HPDE6-E6E7 (cell line): ENCODE measurements around the gene MRTFB.
A peak's percentile ranks its signal among the peaks of the same experiment; 100 is the strongest.

Source experiments
- DNase-seq: peaks from one replicate; pipeline ENCODE4 v3.0.0; 2011; ENCODE audit warnings: missing footprints; ENCODE audit errors: extremely low spot score

The MRTFB gene

GRCh38 chr16:14232106-14232864 lies 161.2 kb downstream of the MRTFB start:
- no peak for DNase-seq

DNA sequence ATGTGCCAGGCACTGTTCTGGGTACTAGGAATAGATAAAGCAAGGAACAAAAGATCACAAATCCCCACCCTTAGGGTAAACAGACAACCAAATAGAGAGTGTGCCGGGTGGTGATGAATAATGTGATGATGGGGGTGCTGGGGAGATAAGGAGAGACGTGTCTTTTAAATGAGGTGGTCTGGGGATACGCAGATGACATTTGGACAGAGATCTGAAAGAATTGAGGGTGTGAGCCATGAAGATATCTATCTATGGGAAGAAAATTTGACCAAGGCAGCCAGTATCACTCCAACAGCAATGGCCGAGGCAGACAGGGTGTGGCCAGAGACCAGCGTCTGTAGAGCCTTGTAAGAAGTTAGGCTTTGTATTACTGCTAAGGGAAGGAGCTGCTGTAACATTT lies 165.3 kb downstream of the MRTFB start:
- DNase-seq, result no peak

- DNase-seq, result no peak
These were observed 167.6 kb downstream of the MRTFB start for GRCh38 chr16:14238756-14239155.

DNA sequence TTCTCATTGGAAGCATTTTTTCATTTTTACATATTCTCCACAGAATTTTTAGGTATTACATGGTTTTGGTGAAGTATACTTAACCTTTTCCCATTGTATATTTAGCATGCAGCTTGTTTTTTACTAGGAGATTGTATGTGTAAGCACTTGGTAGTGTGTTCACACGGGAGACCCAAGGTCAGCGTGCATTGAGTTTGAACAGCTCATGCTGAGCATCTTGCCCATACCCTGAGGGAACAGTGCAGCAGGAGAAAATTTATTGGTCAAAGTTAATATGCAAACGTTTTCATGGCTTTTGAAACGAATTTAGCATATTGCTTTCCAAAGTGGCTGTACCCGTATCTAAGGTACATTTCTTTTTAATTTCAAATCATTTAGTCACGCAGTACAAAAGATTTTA lies 168.7 kb downstream of the MRTFB start:
- no peak for DNase-seq

GRCh38 chr16:14240219-14240843 lies 169.2 kb downstream of the MRTFB start:
- no peak for DNase-seq

DNA sequence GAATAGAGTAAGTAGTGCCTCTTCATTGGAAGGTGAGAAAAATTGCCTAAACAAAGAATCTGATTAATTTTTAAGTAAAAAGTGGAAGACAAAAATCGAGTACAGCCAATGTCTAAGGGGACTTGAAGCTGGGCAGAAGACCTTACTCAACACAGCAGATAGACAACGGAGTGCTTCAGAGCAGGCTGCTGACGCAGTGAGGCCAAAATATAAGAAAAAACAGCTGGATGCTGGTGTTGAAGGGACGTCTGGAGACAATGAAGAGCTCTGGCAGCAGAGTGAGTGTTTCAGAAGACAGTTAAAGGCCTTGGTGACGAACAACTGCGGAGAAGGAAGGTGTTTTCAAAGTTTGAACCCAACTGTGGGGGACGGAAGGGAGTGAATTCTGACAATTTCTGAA lies 169.8 kb downstream of the MRTFB start:
- no peak for DNase-seq

- no peak for DNase-seq
These were observed 170.5 kb downstream of the MRTFB start for GRCh38 chr16:14241631-14242030.

DNA sequence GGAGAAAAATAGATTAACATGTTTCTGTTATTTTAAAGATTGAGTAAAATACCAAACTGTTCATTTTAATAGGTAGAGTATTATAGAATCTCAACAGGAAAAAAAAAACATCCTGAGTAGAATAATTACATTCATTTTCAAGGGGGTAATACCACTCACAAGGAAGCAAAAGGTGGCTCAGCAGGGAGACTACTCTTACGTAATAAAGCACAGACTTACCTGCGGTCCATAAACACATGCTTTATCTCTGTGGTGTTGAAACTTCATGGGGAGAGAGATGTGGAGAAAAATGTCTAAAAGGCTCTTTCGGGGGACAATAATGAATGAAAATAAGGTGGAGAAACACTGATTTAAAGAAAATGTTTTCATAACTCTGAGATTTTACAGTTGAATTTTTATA lies 171.7 kb downstream of the MRTFB start:
- DNase-seq, result no peak

GRCh38 chr16:14244196-14245010 lies 173.3 kb downstream of the MRTFB start:
- DNase-seq, result no peak

DNA sequence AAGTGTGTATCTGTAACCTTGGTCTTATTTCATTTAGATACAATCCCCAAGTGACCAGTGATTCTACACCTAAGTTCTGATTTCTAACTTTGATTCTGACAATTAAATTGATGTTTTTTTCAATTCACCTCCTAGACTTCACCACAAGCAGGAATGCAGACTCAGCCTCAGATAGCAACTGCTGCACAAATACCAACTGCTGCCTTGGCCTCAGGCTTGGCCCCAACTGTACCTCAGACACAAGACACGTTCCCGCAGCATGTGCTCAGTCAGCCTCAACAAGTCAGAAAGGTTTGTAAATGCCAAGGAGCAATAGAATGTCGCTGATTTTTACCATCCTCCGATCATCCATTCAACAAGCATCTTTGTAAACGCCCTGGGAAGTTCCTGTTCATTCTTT lies 177.7 kb downstream of the MRTFB start:
- DNase-seq, result no peak

DNA sequence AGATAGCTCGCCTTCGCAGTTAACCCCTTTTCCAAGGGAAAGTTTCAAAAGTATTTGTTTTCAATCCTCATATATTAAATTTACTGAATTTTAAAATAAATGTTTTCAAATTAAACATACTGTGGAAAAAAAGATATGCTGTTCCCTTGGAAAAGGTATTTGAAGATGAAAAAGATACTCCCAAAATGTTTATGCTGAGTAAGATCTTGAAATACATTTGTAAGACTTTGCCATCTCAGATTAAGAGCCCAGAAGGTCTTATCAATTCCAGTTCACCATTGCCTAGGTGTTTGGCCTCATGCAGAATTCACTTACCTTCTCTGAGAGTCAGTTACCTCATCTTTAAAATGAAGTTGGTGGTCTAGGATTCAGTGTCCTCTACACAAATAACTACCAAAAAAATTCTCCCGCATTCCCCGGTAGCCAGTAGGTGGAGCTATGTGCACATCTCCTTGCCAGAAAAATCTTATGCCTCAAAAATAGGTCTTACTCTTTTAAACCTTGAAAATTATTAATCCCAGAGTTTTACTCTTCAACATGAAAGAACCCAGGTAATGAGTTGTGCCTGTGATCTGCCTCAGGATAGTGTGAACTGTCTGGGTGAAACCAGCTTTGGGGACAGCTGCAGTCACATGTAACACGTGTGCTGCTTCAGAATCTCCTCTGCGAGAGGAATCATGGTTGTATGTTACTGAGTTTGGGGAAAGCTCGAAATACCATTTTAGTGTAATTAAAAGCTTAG lies 178.3 kb downstream of the MRTFB start:
- DNase-seq, result peak; percentile 28

- DNase-seq, result no peak
These were observed 180.3 kb downstream of the MRTFB start for GRCh38 chr16:14251419-14251818.

DNA sequence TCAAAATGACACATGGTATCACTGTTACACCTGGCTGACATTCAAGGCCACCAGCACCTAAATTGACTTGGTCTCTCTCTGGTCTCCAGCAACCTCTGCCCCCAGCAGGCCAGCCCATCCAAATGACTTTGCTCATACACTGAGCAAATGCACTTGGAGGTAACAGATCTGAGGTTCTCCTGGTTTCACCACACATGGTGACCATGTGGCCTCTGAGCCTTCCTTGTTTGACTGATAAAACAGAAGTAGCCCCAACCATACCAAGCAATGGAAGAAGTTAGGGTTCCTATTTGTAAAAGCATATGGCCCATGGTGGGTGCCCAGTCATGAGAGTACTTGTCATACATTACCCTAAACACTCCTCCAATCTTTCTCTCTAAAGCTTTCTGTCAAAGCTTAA lies 181.7 kb downstream of the MRTFB start:
- DNase-seq, result no peak

- DNase-seq, result no peak
These were observed 191.9 kb downstream of the MRTFB start for GRCh38 chr16:14263011-14263410.

GRCh38 chr16:14263769-14264168 lies 192.7 kb downstream of the MRTFB start:
- no peak for DNase-seq

GRCh38 chr16:14264327-14264943 lies 193.3 kb downstream of the MRTFB start:
- DNase-seq, result no peak

DNA sequence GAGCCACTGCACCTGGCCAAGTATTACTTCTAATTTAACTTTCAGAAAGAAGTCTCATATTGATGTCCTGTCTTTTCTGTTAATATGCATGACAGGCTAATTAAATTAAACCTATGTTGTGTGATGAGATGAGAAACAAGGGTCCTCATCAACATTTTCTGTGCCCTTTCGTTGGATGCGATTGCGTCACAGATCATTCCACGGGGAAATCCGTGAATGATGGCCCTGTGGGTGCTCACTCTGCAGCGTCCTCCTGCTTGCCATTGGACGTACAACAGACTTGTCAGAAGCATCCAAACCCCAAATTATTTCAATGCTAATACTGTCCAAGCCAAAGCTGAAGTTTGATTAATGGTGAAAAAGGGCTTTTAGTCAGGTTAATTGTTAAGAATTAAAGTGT lies 197.0 kb downstream of the MRTFB start:
- DNase-seq, result no peak

- DNase-seq, result no peak
These were observed 204.8 kb downstream of the MRTFB start for GRCh38 chr16:14275934-14276333.

GRCh38 chr16:14278749-14279148 lies 207.6 kb downstream of the MRTFB start:
- DNase-seq, result no peak

- no peak for DNase-seq
These were observed 209.4 kb downstream of the MRTFB start for GRCh38 chr16:14280541-14280940.

DNA sequence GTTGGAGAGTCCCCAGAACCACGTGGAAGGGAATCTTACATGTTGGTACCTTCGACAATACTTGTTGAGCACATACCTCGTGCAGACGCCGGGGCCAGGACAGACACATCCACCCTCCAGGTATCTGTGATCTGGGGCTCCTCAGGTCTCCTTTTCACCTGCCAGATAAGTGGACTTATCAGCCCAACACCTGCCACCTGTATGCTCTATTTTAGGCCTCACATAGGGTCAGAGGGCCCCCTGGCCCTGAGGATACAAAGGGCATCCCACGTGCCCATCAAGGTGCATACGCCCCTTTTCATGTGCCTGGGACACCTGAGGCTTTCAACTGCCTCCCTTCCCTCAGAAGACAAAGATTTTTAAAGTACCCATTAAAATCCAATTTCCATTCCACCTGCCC lies 212.7 kb downstream of the MRTFB start:
- no peak for DNase-seq

- DNase-seq, result no peak
These were observed 213.3 kb downstream of the MRTFB start for GRCh38 chr16:14284371-14284770.
